Stimulated activated CD8-positive, alpha-beta memory T cell treated with anti-CD3 and anti-CD28 coated beads, Interleukin-2, amount 100 ng/mL, for 48 hours (primary cell): Measurements from ENCODE around the gene FUNDC2.

Experiments
- DNase-seq, 2 donors: peaks; one replicate each; pipeline ENCODE4 v3.0.0-alpha.2; 2020; ENCODE audit warnings: low read depth in 2 of 2

The FUNDC2 gene

GRCh38 chrX:155023907-155024833 lies 2.5 kb upstream of the FUNDC2 start:
- DNase-seq, result no peak

- DNase-seq, result no peak
Observed at GRCh38 chrX:155026420-155026726, 271 bp upstream of the FUNDC2 start.

- no peak for DNase-seq
Observed at GRCh38 chrX:155027509-155028066, 944 bp downstream of the FUNDC2 start.

- no peak for DNase-seq
Observed at GRCh38 chrX:155028129-155028528, 1.5 kb downstream of the FUNDC2 start.

- no peak for DNase-seq
Observed at GRCh38 chrX:155028877-155029291, 2.2 kb downstream of the FUNDC2 start.

- no peak for DNase-seq
Observed at GRCh38 chrX:155031657-155032056, 5.0 kb downstream of the FUNDC2 start.

GRCh38 chrX:155035688-155036087 lies 9.0 kb downstream of the FUNDC2 start:
- no peak for DNase-seq

GRCh38 chrX:155046129-155046810 lies 19.6 kb downstream of the FUNDC2 start:
- no peak for DNase-seq

- no peak for DNase-seq
Observed at GRCh38 chrX:155046811-155047528, 20.3 kb downstream of the FUNDC2 start.

- DNase-seq, result peak in 1 of 2 donors; percentile 20
Observed at GRCh38 chrX:155048977-155049619, 22.5 kb downstream of the FUNDC2 start.

GRCh38 chrX:155052738-155053498 lies 26.3 kb downstream of the FUNDC2 start:
- no peak for DNase-seq

GRCh38 chrX:155053656-155054055 lies 27.0 kb downstream of the FUNDC2 start:
- DNase-seq, result no peak

GRCh38 chrX:155054255-155054654 lies 27.6 kb downstream of the FUNDC2 start:
- no peak for DNase-seq

GRCh38 chrX:155055494-155055893 lies 28.9 kb downstream of the FUNDC2 start:
- DNase-seq, result no peak

GRCh38 chrX:155056471-155056870 lies 29.8 kb downstream of the FUNDC2 start:
- DNase-seq, result no peak

GRCh38 chrX:155056877-155057792 lies 30.5 kb downstream of the FUNDC2 start:
- no peak for DNase-seq

- DNase-seq, result no peak
Observed at GRCh38 chrX:155061760-155062159, 35.1 kb downstream of the FUNDC2 start.

- no peak for DNase-seq
Observed at GRCh38 chrX:155065035-155065734, 38.5 kb downstream of the FUNDC2 start.

- DNase-seq, result no peak
Observed at GRCh38 chrX:155068165-155068564, 41.5 kb downstream of the FUNDC2 start.
